Islet precursor cell (in vitro differentiated cells): ENCODE measurements around the gene ATP6AP2.
"Not testable (repeated sequence)": the region's sequence is repeated elsewhere in the genome, so short reads cannot be mapped to it uniquely, and the experiment has no call there.

ENCODE experiments used
- DNase-seq: peaks from one replicate; pipeline ENCODE4 v3.0.0-alpha.2; 2018

ATP6AP2 gene, protein sequence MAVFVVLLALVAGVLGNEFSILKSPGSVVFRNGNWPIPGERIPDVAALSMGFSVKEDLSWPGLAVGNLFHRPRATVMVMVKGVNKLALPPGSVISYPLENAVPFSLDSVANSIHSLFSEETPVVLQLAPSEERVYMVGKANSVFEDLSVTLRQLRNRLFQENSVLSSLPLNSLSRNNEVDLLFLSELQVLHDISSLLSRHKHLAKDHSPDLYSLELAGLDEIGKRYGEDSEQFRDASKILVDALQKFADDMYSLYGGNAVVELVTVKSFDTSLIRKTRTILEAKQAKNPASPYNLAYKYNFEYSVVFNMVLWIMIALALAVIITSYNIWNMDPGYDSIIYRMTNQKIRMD

DNA sequence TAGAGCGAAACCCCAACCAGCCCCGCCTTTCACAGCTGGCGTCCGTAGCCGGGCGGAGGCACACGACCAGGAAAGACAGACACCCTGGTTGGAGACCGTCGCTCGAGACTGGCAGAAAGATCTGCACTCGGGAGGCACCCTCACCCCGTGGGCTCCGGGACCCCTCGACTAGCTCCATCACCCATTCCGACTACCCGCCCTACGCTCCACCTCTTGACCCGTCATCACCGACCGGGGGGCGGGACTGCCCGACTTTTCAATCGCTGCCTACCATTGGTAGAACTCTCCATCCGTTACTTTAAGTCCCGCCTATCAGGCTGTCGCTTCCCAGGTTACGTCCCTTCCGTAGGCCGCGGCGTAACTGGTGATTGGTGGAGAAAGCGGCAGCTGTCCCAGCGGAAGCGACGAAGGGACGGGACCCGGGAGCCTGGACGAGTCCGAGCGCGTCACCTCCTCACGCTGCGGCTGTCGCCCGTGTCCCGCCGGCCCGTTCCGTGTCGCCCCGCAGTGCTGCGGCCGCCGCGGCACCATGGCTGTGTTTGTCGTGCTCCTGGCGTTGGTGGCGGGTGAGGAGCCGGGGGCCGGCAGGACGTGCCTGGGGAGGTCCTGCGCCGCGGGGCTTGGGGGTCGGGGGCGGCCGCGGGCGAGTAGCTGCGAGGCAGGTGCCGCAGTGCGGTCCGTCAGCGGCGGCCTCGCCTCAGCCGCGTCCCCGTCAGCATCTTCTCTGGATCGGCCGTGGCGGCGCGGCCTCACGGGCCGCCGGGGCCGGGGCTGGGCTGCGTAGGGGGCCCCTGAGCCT lies at the start of gene ATP6AP2:
ATP6AP2 (plus strand) TSS at position 434 of the 799 bp plus-strand sequence; CDS start at position 530, 96 bp downstream.
- DNase-seq = peak; percentile 99

DNA sequence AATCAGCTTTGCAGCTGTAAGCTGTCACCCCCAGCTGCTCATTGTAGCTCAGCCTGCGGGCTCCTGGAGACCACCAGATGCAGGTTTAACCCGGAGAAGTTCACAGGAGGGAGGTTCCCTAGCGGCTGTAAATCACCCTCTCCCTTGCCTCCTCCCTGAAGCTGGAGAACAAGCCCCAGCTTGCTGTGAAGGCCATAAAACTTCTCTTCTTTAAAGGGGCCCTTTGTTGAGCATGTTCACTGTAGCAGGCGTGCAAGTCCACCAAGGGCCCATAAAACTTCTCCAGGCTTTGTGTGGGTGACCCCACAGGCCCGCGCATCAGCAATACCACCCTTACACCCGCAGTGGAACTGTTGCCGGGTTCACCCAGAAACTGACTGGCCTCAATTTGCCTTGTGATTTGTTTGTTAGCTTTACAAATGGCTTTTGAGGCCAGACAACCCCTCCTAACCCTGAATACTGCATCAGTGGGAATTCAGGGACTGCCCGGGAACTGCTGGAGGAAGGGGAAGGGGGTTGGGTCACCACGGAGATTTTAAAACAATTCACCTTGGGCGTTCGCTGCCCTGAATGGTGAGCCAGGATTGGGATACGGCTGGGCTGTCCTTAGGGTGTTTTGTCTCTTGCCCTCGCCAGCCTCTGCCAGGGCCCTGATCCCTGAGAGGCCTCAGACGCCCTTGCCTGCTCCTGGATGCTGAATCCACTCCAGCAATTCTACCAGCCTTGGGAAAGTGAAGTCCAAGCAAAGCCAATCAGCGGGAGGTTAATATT lies 49.5 kb upstream of the ATP6AP2 start:
- peak; percentile 83 for DNase-seq

DNA sequence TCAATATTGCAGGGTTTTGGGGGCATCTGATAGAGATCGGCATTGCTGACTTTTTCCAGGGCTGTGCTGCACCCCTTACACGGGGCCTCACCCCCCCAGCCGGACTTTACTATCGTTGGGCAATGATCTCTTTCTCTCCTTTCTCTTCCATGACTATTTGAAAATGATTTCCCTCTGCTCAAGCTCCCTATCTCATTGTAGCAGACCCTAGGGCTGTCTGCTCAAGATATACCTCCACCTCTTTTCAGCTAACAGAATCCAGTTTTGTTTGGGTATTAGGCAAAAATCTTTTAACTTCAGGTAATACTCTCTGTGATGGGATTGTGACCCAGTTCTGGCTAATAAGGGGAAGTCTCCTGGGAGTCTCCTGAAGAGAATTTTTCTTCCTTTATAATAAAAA lies 43.5 kb upstream of the ATP6AP2 start:
- no peak for DNase-seq

DNA sequence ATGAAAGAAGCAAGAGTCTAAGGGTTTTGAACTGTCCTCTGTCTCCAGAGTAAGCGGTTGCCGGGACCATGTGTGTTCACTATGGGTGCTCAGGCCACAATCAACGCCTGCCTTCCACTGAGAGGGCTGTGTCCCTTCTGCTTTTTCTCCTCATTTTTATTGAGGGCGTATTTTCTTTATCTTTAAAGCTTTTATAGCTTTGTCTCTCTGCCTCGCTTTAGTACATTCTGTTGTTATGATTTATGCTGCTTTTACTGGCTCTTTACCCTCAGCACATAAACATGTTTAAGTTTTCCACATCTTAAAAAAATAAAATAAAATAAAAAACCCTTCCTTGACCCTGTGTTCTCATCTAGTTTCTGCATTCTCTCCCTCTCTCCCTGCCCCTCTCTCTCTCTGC lies 42.4 kb upstream of the ATP6AP2 start:
- DNase-seq = no peak

DNA sequence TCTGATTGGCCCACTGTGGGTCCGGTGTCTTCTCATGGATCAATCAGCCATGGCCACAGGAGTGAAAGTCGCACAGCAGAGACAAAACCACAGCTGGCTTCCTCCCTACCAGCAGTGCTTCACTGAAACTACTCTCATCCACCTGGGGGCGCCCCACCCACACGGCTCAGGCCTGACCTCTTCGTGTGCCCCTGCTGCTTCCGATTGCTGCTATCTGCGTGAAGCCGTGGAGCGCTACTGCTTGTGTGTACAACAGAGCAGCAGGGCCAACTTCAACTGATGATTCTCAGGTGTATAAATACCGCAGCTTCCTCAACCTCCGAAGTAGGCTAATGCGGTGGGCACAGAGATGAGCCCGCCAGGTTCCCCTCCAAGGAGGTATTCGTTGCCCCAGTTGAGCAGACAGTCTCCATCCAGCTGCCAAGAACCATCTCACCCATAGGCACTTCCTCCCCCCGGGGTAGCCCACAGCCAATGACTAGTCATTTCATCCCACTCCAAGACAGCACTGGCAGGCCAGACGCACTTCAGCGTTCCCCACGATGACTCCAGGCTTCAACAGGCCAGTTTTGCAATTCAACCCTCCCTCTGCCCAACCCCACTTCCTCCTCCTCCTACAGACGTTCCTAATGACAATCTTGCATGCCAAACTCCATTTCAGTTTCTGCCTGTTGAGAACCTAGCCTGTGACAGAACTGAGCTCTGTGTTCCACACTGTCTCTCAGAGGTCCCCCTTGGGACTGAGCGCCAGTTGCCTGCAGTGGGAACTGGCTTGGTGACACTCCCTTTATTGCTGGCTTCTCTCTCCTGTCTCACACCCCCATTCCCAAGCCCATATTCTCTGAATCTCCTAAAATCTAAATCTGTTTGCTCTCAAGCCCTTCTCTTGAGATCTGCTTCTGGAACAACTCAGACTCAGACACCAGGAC lies 41.3 kb upstream of the ATP6AP2 start:
- DNase-seq = peak; percentile 85

DNA sequence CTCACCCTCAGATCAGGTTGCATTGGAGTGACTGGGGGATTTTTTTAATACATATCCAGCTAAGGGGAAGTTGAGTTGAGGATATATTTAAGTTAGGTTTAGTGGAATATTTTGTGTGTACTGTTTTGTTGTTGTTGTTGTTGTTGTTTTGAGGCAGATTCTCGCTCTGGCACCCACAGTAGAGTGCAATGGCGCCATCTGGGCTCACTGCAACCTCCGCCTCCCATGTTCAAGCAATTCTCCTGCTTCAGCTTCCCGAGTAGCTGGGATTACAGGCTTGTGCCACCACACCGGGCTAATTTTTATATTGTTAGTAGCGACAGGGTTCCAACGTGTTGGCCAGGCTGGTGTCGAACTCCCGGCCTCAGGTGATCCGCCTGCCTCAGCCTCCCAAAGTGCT lies 38.6 kb upstream of the ATP6AP2 start:
- DNase-seq = no peak

DNA sequence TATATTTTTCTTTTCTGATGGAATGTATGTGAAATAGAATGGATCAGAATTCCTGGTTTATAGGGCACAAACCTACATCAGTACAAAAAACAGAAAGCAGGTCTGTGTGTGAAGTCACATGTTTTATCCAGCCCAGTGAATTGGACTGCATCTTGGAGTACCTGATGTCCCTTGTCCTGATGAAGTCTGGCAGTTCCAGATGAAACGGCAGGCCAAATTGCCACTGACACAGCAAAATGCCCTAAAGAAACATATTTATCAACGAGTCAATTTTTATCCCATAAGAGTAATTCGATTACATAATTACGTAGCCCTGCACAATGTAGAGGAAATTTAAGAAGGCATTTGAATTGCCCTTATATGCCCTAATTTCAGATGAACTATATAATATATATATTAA lies 37.8 kb upstream of the ATP6AP2 start:
- DNase-seq = no peak

DNA sequence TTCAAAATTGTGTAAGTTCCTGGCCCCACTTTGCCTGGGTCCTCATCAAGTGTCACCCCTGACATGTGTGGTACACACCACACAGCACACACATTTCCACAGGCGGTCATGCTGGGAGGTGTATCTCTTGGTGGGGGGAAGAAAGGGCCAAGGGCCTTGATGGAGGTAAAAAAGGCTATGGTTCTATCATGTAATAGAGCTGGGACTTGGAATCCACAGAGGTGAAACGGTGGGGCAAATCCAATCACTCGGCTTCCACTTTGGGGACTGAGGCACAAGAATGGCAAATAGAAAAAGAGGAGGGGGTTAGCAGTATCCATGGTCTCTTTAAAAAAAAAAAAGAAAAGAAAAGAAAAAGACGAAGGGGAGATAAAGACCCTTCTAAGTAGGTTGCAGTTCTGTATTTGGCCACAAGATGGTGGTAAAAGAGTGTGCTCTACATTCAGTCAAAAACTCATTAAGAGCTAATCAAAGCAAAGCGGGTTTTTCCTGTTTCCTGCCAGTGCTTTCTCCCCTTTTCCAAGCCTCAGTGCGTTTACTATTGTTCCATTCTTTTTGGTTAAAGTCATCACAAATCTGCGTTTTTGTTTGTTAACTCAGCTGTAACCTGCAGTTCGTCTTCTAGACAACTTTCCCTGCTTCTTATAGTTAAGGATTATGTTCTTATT lies 37.0 kb upstream of the ATP6AP2 start:
- no peak for DNase-seq

DNA sequence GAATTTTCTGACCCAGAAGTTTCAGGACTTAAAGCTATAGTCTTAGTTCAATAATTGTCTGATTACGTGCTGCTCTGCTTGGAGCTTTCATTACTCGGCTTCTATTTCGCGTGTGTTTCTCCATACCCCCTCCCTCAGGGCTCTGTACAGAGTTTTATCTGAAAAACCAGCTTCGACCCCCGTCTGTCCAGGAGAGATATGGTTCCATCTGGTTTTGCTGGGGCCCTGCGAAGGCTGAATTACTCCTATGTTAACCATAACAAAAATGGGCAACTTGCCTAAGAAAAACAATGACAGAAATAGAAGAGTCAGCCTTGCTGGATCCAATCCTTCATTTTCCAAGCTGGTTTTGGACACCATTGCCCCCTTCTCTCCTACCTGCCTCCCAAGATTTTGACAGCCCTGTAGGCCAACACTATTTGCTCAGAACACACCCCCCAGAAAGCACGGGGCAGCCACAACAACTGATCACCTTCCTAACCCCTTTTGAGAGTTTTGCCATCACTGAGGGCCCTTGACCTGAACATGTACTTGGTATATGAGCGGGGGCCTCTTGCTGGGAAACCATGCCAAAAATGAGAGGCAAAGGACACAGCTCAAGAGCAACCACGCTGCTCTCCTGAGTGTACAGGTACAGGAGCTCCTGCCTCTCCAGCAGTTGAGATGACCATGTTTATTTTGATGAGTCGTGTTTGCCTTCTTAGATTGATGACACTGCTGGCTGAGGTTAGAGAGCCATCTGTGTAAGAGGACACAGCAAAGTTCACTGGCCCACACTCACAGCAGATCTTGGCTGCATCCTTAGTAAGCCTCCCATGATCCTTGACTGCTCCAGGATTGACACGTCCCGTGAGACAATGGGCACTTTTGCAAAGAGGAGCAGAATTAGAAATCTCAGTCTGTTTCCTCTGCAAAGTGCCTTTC lies 36.2 kb upstream of the ATP6AP2 start:
- DNase-seq = no peak

DNA sequence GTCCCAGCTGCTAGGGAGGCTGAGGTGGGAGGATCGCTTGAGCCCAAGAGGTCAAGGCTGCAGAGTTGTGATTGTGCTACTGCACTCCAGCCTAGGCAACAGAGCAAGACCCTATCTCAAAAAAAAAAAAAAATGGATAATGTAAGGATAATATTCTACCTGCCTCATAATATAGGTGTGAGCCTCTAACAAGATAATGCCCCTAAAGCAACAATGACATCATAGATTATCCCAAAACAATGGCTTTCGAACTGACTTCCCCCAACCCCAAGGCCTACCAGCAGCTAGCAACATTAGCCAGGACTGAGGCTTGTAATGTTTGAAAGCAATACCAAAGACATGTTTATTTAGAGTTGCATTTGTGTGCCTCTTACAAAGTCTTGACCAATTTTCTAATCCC lies 33.9 kb upstream of the ATP6AP2 start:
- no peak for DNase-seq

DNA sequence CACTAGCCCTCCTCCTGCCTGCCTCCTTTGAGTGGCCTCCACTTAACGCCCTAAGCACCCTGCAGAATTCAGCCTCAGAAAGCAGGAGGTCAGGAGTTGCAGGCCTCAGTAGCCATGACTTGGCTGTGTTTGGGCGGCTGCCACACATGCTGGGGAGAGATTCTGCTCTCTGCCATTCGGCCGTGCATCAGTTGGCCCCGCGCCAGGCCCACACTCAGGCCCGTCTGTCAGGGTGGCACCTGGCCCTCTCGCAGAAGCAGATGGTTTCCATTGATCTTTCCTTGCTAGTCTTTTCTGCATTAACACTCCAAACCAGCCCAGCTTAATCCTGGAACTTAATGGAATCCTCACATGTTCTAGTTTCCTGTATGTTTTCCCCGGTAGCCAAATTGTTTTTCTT lies 30.7 kb upstream of the ATP6AP2 start:
- DNase-seq = no peak

DNA sequence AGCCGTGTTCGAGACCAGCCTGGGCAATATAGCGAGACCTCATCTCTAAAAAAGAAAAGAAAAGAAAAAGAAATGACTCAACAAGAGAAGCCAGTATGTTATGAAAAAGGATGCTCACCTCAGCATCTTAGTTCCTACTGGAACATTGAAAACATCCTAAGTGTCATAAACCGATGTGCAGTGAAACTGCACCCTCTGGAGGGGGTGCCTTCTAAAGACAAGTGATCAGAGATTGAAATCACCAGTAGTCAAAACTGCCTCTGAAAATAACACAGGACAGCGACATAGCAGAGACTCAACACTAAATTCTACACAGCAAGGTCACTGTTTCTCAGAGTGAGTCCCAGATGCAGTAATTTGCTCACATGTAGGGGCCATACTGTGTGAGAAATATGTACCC lies 28.0 kb upstream of the ATP6AP2 start:
- no peak for DNase-seq

DNA sequence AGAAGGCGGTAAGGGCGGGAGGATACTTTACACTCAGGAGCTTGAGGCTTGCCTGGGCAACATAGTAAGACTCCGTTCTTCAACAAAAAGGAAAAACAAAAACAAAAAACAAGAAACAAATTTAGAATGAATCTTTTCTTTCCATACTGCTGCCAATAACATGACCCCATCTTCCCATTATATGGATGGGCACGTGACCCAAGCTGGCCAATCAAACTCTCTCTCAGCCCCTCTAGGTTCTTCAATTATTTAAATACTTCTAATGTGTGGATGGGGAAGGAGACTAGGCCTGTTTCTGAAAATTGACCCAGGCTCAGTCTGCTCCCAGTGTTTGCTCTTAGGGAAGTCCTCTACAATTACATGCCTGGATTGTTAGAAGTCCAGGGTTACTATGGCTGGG lies 22.2 kb upstream of the ATP6AP2 start:
- DNase-seq = no peak

DNA sequence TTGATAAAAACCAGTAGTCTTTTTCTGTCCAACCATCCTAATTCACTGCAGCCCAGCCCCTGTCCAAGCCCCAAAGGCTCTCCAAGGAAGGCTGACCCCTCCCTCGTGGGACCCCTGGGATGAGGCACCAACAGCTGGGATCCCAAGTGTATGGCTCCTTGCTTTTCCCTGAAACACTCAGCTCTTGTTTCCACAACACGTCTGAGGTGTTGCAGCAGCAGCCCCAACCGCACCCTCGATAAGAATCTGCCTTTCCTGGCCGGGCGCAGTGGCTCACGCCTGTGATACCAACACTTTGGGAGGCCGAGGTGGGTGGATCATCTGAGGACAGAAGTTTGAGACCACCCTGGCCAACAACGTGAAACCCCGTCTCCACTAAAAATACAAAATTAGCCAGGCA lies 17.0 kb upstream of the ATP6AP2 start:
- no peak for DNase-seq

DNA sequence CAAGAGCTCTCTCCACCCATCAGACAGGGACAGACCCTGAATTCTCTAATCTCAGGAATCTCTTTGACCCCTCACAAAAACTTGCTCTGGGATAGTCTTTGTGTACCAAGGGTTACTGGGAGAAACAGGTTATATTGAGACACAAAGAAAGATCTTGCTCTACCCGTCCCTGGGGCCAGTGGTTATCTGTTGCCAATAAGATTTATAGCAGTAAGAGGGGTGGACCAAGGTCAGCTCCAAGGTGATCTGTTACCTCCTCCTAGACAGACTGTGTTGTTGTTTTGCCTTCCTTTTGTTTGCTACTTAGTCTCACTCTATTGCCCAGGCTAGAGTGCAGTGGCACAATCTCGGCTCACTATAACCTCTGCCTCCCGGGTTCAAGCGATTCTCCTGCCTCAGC lies 16.3 kb upstream of the ATP6AP2 start:
- DNase-seq = no peak

DNA sequence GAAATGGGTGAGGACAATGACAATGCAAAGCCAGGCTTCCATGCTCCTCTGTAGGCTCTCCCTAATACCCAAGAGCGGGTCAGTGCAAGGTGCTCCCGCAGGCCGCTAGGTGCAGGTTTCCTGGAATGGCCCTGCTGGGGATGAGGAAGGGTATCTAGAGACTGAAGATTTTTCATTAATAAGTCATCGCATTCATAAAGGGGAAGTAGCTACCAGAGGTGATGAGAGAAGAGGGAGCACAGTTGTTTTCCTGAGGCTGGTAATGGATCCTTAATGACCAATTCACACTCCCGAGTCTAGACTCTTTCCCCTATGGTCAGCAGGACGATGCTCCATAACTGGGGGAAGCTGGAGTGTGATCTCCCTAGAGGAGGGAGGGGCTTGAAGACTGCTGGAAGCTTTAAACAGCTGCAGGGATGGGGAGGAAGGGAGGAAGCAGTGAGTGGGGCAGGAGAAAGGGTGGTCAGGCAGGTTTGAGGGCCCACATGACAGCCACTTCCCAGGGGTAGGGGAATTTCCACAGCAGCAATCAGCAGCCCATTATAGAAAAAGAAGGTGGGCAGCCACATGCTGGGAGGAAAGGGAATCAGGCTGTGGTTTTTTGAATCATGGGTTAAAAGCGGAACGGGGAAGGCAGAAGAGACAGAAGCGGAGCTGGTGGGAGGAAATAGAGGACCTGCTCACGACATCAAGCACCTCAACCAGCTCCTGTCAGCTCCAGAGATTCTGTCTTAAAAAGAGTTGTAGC lies 10.2 kb upstream of the ATP6AP2 start:
- DNase-seq = peak; percentile 62

DNA sequence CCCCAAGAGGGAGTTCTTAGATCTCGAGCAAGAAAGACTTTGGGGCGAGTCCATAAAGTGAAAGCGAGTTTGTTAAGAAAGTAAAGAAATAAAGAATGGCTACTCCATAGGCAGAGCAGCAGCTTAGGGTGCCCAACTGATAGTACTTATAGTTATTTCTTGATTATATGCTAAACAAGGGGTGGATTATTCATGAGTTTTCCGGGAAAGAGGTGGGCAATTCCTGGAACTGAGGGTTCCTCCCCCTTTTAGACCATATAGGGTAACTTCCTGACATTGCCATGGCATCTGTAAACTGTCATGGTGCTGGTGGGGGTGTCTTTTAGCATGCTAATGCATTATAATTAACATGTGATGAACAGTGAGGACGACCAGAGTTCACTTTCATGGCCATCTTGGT lies 9.6 kb upstream of the ATP6AP2 start:
- not testable (repeated sequence) for DNase-seq

DNA sequence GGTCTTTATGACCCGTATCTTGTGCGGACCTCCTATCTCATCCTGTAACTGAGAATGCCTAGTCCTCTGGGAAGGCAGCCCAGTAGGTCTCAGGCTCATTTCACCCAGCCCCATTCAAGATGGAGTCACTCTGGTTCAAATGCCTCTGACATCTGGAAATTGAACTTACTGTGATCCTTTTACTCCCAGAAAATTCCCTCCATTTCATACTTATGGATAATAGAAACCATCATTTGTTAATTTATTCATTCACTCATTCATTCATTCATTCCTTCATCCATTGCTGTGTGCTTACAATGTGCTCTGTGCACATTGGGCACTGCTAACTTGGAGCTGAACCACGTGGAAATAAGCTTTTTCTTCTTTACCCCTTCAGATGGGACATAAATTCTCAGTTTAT lies 9.2 kb upstream of the ATP6AP2 start:
- DNase-seq = no peak

DNA sequence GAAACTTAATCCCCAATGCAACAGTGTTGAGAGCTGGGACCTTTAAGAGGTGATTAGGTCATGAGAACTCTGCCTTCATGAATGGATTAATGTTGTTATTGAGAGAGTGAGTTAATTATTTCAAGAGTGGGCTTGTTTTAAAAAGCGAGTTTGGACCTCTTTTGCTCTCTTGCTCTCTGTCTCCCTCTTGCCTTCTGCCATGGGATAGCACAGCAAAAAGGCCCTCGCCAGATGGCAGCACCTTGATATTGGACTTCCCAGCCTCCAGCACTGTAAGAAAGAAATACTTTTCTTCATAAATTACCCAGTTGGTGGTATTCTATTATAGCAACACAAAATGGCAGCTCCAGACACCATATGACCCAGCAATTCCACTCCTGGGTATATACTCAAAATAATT lies 7.0 kb upstream of the ATP6AP2 start:
- no peak for DNase-seq

DNA sequence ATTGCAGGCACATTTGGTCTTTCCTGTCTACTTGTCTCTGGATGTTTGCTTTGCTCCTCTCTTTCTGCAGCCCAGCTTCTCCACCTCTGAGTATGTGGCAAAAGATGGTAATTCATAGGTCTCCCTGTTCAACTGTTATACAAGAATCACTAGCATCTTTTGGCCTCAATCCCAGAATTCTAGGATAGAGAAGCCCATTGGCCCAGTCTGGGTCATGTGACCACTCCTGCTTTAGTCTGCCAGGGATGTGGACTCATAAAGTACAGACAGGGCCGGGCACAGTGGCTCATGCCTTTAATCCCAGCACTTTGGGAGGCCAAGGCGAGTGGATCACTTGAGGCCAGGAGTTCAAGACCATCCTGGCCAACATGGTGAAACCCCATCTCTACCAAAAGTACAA lies 5.4 kb upstream of the ATP6AP2 start:
- DNase-seq = not testable (repeated sequence)
